PC-3 (cell line): ENCODE data around the gene IFIT1. TPM values are rescaled to one million over a fixed set of nuclear protein-coding genes. Genes with fewer than 3 reads are reported as not detected.

Experiments used
- ATAC-seq: fragments of 200-7000 bp; cut with Tn5 transposase; 2 replicates; pipeline ENCODE4 v1.9.1; 2020; ENCODE audit warnings: mild to moderate bottlenecking, moderate library complexity
- BruUV-seq: library from RNA; stranded (reverse); fragments of 400-500 nt; replicated peaks from 2 replicates; lab custom pipeline; 2021; lab: Mats Ljungman, UMichigan
- CTCF ChIA-PET: fragments of 300-600 bp; sonication (Branson Sonifier 250); formaldehyde crosslinking; loops from one replicate; lab custom pipeline; 2022; ENCODE audit warnings: antibody characterized with exemption; lab: Charles Lee
- POLR2A ChIA-PET: fragments of 300-600 bp; sonication (Branson Sonifier 250); formaldehyde crosslinking; loops from one replicate; lab custom pipeline; 2022; ENCODE audit warnings: antibody characterized with exemption; ENCODE audit not compliant: unreplicated experiment; lab: Charles Lee
- DNase-seq: peaks from one replicate; pipeline ENCODE4 v3.0.0-alpha.2; 2015
- H2AFZ ChIP-seq: fragments of 300-600 bp; sonication (generic); 2 replicates; pipeline ENCODE4 v1.6.0; 2016; ENCODE audit warnings: antibody characterized with exemption, low read length
- H3F3A ChIP-seq: fragments of 300-600 bp; sonication (generic); one replicate; pipeline ENCODE4 v1.6.0; 2017; ENCODE audit warnings: antibody characterized with exemption, low read length, control low read depth, mild to moderate bottlenecking; ENCODE audit not compliant: unreplicated experiment
- H3K27ac ChIP-seq: fragments of 300-600 bp; sonication (generic); 2 replicates; pipeline ENCODE4 v1.5.1; 2016; ENCODE audit warnings: mild to moderate bottlenecking, low read length
- H3K27me3 ChIP-seq: fragments of 300-600 bp; sonication (generic); 2 replicates; pipeline ENCODE4 v1.6.1; 2016; ENCODE audit warnings: low read length, mixed read lengths
- H3K36me3 ChIP-seq: fragments of 300-600 bp; sonication (generic); 2 replicates; pipeline ENCODE4 v1.6.1; 2016; ENCODE audit warnings: low read depth, mixed run types, low read length, mixed read lengths
- H3K4me1 ChIP-seq: fragments of 300-600 bp; sonication (generic); 2 replicates; pipeline ENCODE4 v1.5.1; 2016; ENCODE audit warnings: low read length; ENCODE audit not compliant: insufficient read depth
- H3K4me2 ChIP-seq: fragments of 300-600 bp; sonication (generic); 2 replicates; pipeline ENCODE4 v1.6.0; 2016; ENCODE audit warnings: low read length
- H3K4me3 ChIP-seq: fragments of 300-600 bp; sonication (generic); 2 replicates; pipeline ENCODE4 v1.5.1; 2016; ENCODE audit warnings: mild to moderate bottlenecking, low read length, mixed read lengths
- H3K79me2 ChIP-seq: fragments of 300-600 bp; sonication (generic); 2 replicates; pipeline ENCODE4 v1.6.1; 2017; ENCODE audit warnings: low read length, mixed read lengths
- H3K9ac ChIP-seq: fragments of 300-600 bp; sonication (generic); 2 replicates; pipeline ENCODE4 v1.6.0; 2016; ENCODE audit warnings: mild to moderate bottlenecking, low read length
- H3K9me2 ChIP-seq: fragments of 300-600 bp; sonication (generic); replicated peaks from 2 replicates; pipeline ENCODE4 v1.6.1; 2016; ENCODE audit warnings: mixed run types, low read length, mixed read lengths
- H3K9me3 ChIP-seq: fragments of 300-600 bp; sonication (generic); 2 replicates; pipeline ENCODE4 v1.6.1; 2016; ENCODE audit warnings: low read length, mixed read lengths
- H4K20me1 ChIP-seq: fragments of 300-600 bp; sonication (generic); 2 replicates; pipeline ENCODE4 v1.6.1; 2016; ENCODE audit warnings: low read length, mixed read lengths
- EZH2 ChIP-seq: fragments of 300-600 bp; sonication (generic); IDR thresholded peaks from one replicate; pipeline ENCODE4 v1.6.1; 2017; ENCODE audit warnings: antibody characterized with exemption, mild to moderate bottlenecking, low read length; ENCODE audit not compliant: unreplicated experiment
- EZH2phosphoT487 ChIP-seq: fragments of 300-600 bp; sonication (generic); IDR thresholded peaks from 2 replicates; pipeline ENCODE4 v1.6.1; 2018; ENCODE audit warnings: mild to moderate bottlenecking, antibody characterized with exemption, low read length, borderline replicate concordance
- intact Hi-C: fragments of 100-400 bp; cut with micrococcal nuclease; formaldehyde crosslinking; loops from 2 replicates; pipeline ENCODE4 v1.9.0; 2023
- total RNA-seq: library from RNA; depleted of rRNA; stranded (reverse); fragments of >200 nt; gene quantifications from 2 replicates; pipeline ENCODE4 v1.2.3, GENCODE V29; 2014
- TF ChIP-seq, protein P1 (sequence below): fragments of 300-600 bp; sonication (generic); conservative IDR thresholded peaks from 2 replicates; pipeline ENCODE4 v1.5.1; 2017; ENCODE audit warnings: antibody characterized with exemption, low read depth, mild to moderate bottlenecking, low read length

IFIT1 gene
- total RNA-seq, 1 experiment from 2014 or later = 19.6 TPM

DNA sequence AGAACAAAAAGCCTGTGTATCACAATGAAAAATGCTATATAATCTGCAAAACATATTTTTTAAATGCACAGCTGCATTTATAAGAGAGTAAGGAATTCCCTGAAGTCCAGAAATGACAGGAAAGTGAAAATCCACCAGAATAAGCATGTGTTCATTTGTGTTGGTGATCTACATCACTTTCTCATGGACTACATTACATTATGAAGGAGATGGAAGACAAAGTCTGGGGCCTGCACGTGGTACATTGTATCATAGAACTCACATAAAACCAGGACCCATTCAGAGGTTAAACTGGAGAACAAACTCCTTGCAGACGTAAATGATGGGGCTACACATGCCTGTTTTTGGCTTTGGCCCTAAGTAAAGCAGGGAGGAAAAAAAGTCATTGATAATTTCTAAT is 48.3 kb upstream of the IFIT1 start:
- no peaks in the 10 kb centered on the region for H3K9me3 ChIP-seq
- H3K9ac ChIP-seq = no peak overlapping the region
- no peak overlapping the region for H3K27ac ChIP-seq
- no peaks in the 10 kb centered on the region for H3K27me3 ChIP-seq
- H3K9me2 ChIP-seq = no peaks in the 10 kb centered on the region
- no peaks in the 10 kb centered on the region for H3K79me2 ChIP-seq
- TF ChIP-seq EZH2 (no peak), EZH2phosphoT487 (no peak)
- TF ChIP-seq, protein P1, sequence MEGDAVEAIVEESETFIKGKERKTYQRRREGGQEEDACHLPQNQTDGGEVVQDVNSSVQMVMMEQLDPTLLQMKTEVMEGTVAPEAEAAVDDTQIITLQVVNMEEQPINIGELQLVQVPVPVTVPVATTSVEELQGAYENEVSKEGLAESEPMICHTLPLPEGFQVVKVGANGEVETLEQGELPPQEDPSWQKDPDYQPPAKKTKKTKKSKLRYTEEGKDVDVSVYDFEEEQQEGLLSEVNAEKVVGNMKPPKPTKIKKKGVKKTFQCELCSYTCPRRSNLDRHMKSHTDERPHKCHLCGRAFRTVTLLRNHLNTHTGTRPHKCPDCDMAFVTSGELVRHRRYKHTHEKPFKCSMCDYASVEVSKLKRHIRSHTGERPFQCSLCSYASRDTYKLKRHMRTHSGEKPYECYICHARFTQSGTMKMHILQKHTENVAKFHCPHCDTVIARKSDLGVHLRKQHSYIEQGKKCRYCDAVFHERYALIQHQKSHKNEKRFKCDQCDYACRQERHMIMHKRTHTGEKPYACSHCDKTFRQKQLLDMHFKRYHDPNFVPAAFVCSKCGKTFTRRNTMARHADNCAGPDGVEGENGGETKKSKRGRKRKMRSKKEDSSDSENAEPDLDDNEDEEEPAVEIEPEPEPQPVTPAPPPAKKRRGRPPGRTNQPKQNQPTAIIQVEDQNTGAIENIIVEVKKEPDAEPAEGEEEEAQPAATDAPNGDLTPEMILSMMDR = no peak
- no peaks in the 10 kb centered on the region for H4K20me1 ChIP-seq
- H3K4me2 ChIP-seq = no peak overlapping the region
- no peak overlapping the region for H3K4me3 ChIP-seq
- H3F3A ChIP-seq = no peaks in the 10 kb centered on the region
- CTCF ChIA-PET = no interaction called here
- BruUV-seq = no TSS peak
- POLR2A ChIA-PET = no interaction called here
- ATAC-seq (no peak), DNase-seq (no peak)
- intact Hi-C loops = no loop called here
- no peaks in the 10 kb centered on the region for H3K36me3 ChIP-seq
- no peak overlapping the region for H2AFZ ChIP-seq
- H3K4me1 ChIP-seq = peaks cover 17% of the 10 kb centered on the region

DNA sequence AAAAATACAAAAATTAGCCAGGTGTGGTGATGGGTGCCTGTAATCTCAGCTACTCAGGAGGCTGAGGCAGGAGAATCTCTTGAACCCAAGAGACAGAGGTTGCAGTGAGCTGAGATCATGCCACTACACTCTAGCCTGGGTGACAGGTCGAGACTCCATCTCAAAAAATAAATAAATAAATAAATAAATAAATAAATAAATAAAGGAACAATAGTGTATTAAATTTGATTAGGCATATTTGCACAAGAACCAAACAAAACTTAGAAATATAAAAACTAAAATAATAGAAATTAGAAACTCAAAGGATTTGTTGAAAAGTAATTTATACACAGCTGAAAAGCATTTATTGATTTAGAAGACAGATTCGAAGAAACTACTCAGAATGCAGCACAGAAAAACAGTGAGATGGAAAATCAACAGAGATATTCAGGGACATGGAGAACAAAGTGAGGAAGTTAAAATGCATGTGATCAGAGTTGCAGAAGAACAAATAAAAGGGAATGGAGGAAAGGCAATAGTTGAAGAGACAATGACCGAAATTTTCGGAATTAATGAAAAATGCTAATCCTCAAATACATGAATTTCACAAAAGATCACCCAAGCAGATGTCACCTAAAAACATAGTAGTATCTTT is 46.9 kb upstream of the IFIT1 start:
- DNase-seq (no peak), ATAC-seq (no peak)
- Histone ChIP-seq H3K36me3 (no peaks in the 10 kb centered on the region), H2AFZ (no peak overlapping the region), H3K9me2 (no peaks in the 10 kb centered on the region), H3K4me3 (no peak overlapping the region), H3K4me1 (peaks cover 18% of the 10 kb centered on the region), H3F3A (no peaks in the 10 kb centered on the region), H4K20me1 (no peaks in the 10 kb centered on the region), H3K4me2 (no peak overlapping the region), H3K79me2 (no peaks in the 10 kb centered on the region), H3K27ac (no peak overlapping the region), H3K27me3 (no peaks in the 10 kb centered on the region), H3K9ac (no peak overlapping the region), H3K9me3 (no peaks in the 10 kb centered on the region)
- no TSS peak for BruUV-seq
- CTCF ChIA-PET = no interaction called here
- TF ChIP-seq EZH2 (no peak), EZH2phosphoT487 (no peak)
- TF ChIP-seq, protein P1 = no peak
- intact Hi-C loops = no loop called here
- POLR2A ChIA-PET = no interaction called here

DNA sequence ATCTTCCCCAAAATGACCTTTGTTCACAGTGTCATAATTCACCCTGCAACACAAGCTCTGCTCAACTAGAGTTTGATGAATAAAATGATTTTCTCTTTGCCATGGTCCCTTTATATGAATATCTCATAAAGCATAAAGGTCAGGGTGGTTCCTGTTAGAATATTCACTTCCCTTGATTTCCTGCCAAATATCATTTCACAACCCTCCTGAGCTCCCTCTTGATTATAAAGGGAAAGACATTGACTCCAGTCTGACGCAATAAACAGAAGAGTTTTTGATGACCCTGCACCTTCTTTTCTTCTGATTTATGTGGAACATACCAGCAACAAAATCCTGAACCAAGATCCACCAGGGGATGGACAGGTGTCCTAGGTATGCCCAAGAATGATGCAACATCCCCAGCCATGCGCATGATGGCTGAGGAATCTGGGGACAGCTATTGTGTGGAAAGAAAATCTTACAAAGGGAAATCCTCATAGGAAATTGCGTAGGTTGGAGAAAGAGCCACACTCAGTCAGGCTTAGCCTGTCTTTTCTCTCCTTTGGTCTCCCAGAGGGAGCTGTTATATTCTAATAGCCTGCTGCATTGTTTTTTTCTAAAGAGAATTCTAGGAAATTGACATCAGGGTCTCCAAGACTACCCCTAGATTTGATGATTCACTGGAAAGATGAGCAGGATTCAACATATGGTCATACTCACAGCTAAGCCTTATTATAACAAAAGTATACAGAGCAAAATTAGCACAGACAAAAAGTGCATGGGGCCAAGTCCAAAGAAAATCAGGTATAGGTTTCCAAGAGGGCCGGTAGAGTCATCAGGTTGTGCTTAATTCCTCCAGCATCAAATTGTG is 45.8 kb upstream of the IFIT1 start:
- no TSS peak for BruUV-seq
- POLR2A ChIA-PET = no interaction called here
- Histone ChIP-seq H3K27ac (no peak overlapping the region), H3K4me1 (peaks cover 30% of the 10 kb centered on the region), H3K27me3 (no peaks in the 10 kb centered on the region), H3K9me2 (no peaks in the 10 kb centered on the region), H3K4me3 (no peak overlapping the region), H3K79me2 (no peaks in the 10 kb centered on the region), H3K9ac (no peak overlapping the region), H4K20me1 (no peaks in the 10 kb centered on the region), H3K9me3 (no peaks in the 10 kb centered on the region), H3K36me3 (no peaks in the 10 kb centered on the region), H3F3A (no peaks in the 10 kb centered on the region), H3K4me2 (peak overlapping the region; percentile 22; the same call in 1 of the 2 replicates), H2AFZ (no peak overlapping the region)
- CTCF ChIA-PET = no interaction called here
- intact Hi-C loops = no loop called here
- no peak for TF ChIP-seq EZH2phosphoT487
- TF ChIP-seq EZH2 = no peak
- TF ChIP-seq, protein P1 = no peak
- peak; percentile 68 for DNase-seq
- no peak for ATAC-seq
